ENCODE results near the gene UBE2M. TPM values are rescaled to one million over a fixed set of nuclear protein-coding genes. Genes with fewer than 3 reads are reported as not detected.

Gene UBE2M
- total RNA-seq, 6 experiments from 2014 or later = 91.5 to 114 (median 106) TPM

- Mint-ChIP-seq H3K9me3 (no peaks in the 10 kb centered on the region), H3K4me3 (no peak overlapping the region), H3K4me1 (ENCODE audit: low read depth) (peaks cover 50% of the 10 kb centered on the region), H3K36me3 (ENCODE audit: low read depth) (peaks cover 47% of the 10 kb centered on the region), H3K27ac (no peak overlapping the region), H3K27me3 (ENCODE audit: insufficient read depth) (peaks cover 16% of the 10 kb centered on the region)
- DNase-seq = no peak
- TF ChIP-seq CTCF (IDR thresholded peaks at IDR 0.05) = no peak
Observed at GRCh38 chr19:58550362-58551122, 7.9 kb downstream of the UBE2M start.

GRCh38 chr19:58549664-58550361, 8.6 kb downstream of the UBE2M start:
- Mint-ChIP-seq H3K4me1 (ENCODE audit: low read depth) (peaks cover 44% of the 10 kb centered on the region), H3K27me3 (ENCODE audit: insufficient read depth) (peaks cover 12% of the 10 kb centered on the region), H3K27ac (no peak overlapping the region; the same call in 1 of the 2 replicates), H3K9me3 (no peaks in the 10 kb centered on the region), H3K36me3 (ENCODE audit: low read depth) (peaks cover 54% of the 10 kb centered on the region), H3K4me3 (no peak overlapping the region)
- TF ChIP-seq CTCF (IDR thresholded peaks at IDR 0.05) = no peak
- no peak for DNase-seq

- Mint-ChIP-seq H3K36me3 (ENCODE audit: low read depth) (peaks cover 47% of the 10 kb centered on the region), H3K4me3 (no peak overlapping the region), H3K27me3 (ENCODE audit: insufficient read depth) (peaks cover 9% of the 10 kb centered on the region), H3K9me3 (no peaks in the 10 kb centered on the region), H3K27ac (no peak overlapping the region; the same call in 1 of the 2 replicates), H3K4me1 (ENCODE audit: low read depth) (peaks cover 37% of the 10 kb centered on the region)
- TF ChIP-seq CTCF (IDR thresholded peaks at IDR 0.05) = no peak
- no peak for DNase-seq
Observed at GRCh38 chr19:58548859-58549663, 9.3 kb downstream of the UBE2M start.

GRCh38 chr19:58547323-58548312, 10.8 kb downstream of the UBE2M start:
- Mint-ChIP-seq H3K27me3 (ENCODE audit: insufficient read depth) (peaks cover 4% of the 10 kb centered on the region; the same call in 1 of the 2 replicates), H3K4me3 (peak overlapping the region; percentile 97; the same call in 1 of the 2 replicates), H3K27ac (no peak overlapping the region), H3K4me1 (ENCODE audit: low read depth) (peaks cover 32% of the 10 kb centered on the region), H3K36me3 (ENCODE audit: low read depth) (peaks cover 36% of the 10 kb centered on the region), H3K9me3 (no peaks in the 10 kb centered on the region)
- no peak for TF ChIP-seq CTCF (IDR thresholded peaks at IDR 0.05)
- DNase-seq = no peak
